Smooth muscle cell of trachea (primary cell): ENCODE results near the gene CD226. TPM values are rescaled to one million over a fixed set of nuclear protein-coding genes. Genes with fewer than 3 reads are reported as not detected.

Experiments used
- total RNA-seq: library from RNA; depleted of rRNA; stranded (reverse); fragments of >200 nt; gene quantifications from 2 replicates; pipeline ENCODE4 v1.2.1, GENCODE V29; 2014

CD226 gene
- total RNA-seq = 0.44 and 0.66 TPM in 2 replicates

GRCh38 chr18:69947361-69948133, at the start of gene CD226:
Gene CD226 (minus strand): TSS chr18:69947873. CDS start chr18:69947406, 467 bp downstream.

